Panc1 (cell line): ENCODE results near the gene TADA2B. TPM values are rescaled to one million over a fixed set of nuclear protein-coding genes. Genes with fewer than 3 reads are reported as not detected.

ENCODE experiments used
- ATAC-seq: fragments of 200-7000 bp; cut with Tn5 transposase; 2 replicates; pipeline ENCODE4 v1.9.1; 2020; ENCODE audit warnings: mild to moderate bottlenecking, moderate library complexity
- BruUV-seq: library from RNA; stranded (reverse); fragments of 400-500 nt; replicated peaks from 2 replicates; lab custom pipeline; 2021; lab: Mats Ljungman, UMichigan
- CTCF ChIA-PET: fragments of 300-600 bp; sonication (Branson Sonifier 250); formaldehyde crosslinking; loops from one replicate; lab custom pipeline; 2022; ENCODE audit warnings: antibody characterized with exemption; lab: Charles Lee
- POLR2A ChIA-PET: fragments of 300-600 bp; sonication (Branson Sonifier 250); formaldehyde crosslinking; loops from one replicate; lab custom pipeline; 2022; ENCODE audit warnings: antibody characterized with exemption; lab: Charles Lee
- DNase-seq: peaks from one replicate; pipeline ENCODE4 v3.0.0-alpha.2; 2010; ENCODE audit warnings: low read depth, low spot score
- H3K27ac ChIP-seq: 2 replicates; pipeline ENCODE4 v1.5.1; 2011; ENCODE audit warnings: mild to moderate bottlenecking, low read length, inconsistent platforms
- H3K27me3 ChIP-seq: fragments of 200-500 bp; sonication (Bioruptor generic); 2 replicates; pipeline ENCODE4 v1.6.0; 2014; ENCODE audit warnings: low read length, inconsistent platforms; ENCODE audit not compliant: control insufficient read depth, insufficient read depth
- H3K36me3 ChIP-seq: fragments of 200-500 bp; sonication (Bioruptor generic); 2 replicates; pipeline ENCODE4 v1.5.1; 2014; ENCODE audit warnings: inconsistent platforms, mild to moderate bottlenecking, low read length, moderate library complexity; ENCODE audit not compliant: control insufficient read depth, insufficient read depth
- H3K4me1 ChIP-seq: 2 replicates; pipeline ENCODE4 v1.5.1; 2011; ENCODE audit warnings: inconsistent platforms, mild to moderate bottlenecking, low read length, moderate library complexity; ENCODE audit not compliant: control insufficient read depth, insufficient read depth
- H3K4me3 ChIP-seq, 2 experiments: 2 replicates each; pipeline ENCODE4 v1.5.1; 2011 to 2012; ENCODE audit warnings: low read depth in 2 of 2, low read length in 2 of 2, mild to moderate bottlenecking in 2 of 2, inconsistent platforms in 1 of 2, moderate library complexity in 1 of 2
- H3K9me3 ChIP-seq: fragments of 200-500 bp; sonication (Bioruptor generic); 2 replicates; pipeline ENCODE4 v1.5.1; 2014; ENCODE audit warnings: low read depth, mild to moderate bottlenecking, inconsistent platforms, low read length, moderate library complexity; ENCODE audit not compliant: control insufficient read depth, insufficient read depth
- CTCF ChIP-seq: fragments of 450-650 bp; IDR thresholded peaks from 2 replicates; pipeline ENCODE4 v1.5.1; 2017; ENCODE audit warnings: mild to moderate bottlenecking
- POLR2AphosphoS5 ChIP-seq: IDR thresholded peaks from 2 replicates; pipeline ENCODE4 v1.6.1; 2012; ENCODE audit warnings: mild to moderate bottlenecking, low read depth, low read length, moderate library complexity
- REST ChIP-seq, 2 experiments: IDR thresholded peaks; 2 replicates each; pipeline ENCODE4 v1.6.1; 2011 to 2012; ENCODE audit warnings: low read depth in 2 of 2, control low read depth in 1 of 2, low read length in 1 of 2, mild to moderate bottlenecking in 1 of 2, moderate library complexity in 1 of 2; ENCODE audit not compliant: insufficient read depth in 1 of 2
- SIN3A ChIP-seq: IDR thresholded peaks from 2 replicates; pipeline ENCODE4 v1.6.1; 2012; ENCODE audit warnings: low read depth, mild to moderate bottlenecking, low read length, moderate library complexity, borderline replicate concordance; ENCODE audit not compliant: insufficient read depth
- TCF7L2 ChIP-seq: IDR thresholded peaks from 2 replicates; pipeline ENCODE4 v1.6.1; 2011; ENCODE audit warnings: mild to moderate bottlenecking, low read depth, low read length, inconsistent platforms
- in situ Hi-C: cut with HindIII; loops from 2 replicates; pipeline ENCODE4 v1.10.0; 2016; ENCODE audit warnings: low sequenced_read_pairs, low pct_unique_long_range_greater_than_20kb
- intact Hi-C: fragments of 100-400 bp; cut with micrococcal nuclease; formaldehyde crosslinking; loops from one replicate; pipeline ENCODE4 v1.10.0; 2022; ENCODE audit not compliant: unreplicated experiment
- total RNA-seq: library from RNA; stranded (reverse); gene quantifications from one replicate; pipeline ENCODE4 v1.2.1, GENCODE V29; 2021; ENCODE audit not compliant: unreplicated experiment

TADA2B gene
- total RNA-seq, 1 experiment from 2014 or later: 17.6 TPM

DNA sequence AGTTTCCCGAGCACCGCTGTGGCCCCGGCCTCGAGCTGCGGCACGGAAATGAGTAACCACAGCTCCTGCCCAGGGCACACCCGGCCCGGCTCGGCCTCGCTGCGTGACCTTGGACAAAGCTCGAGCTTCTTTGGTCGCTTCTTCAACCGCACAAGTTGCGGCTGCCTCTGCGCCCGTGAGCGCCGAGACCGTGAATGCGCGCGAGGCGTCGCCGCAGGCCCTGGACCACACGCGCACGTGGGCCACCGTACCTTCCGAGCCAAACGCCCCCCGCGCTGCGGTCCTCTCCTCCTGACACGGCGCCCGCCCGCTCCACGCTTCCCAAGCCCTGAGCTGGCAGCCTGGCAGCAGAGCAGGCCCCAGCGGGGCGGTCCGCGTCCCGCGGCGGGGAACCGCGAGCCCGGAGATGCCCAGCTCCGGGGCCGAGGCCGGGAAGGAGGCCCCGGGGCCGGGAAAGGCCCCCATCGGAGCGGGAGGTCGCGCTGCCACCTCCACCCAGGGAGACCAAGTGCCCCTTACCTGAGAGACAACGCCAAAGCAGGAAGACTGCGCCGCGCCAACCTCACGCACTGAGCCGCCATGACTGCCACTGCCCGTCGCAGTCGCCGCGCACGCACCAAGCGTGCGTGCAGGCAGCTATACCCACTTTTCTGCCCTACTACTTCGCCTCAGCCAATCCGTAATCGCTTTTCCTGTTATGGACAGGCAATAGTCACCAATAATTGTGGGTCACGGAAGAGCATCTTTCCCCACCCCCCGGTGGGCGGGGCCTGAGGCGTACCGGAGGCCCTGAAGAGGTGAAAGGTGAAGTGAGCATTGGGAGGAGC is 24.5 kb downstream of the TADA2B start, which contains the start of gene GRPEL1:
TSS of gene GRPEL1 (minus strand) at position 613 of the 827 bp plus-strand sequence. CDS start at position 581, 32 bp downstream.
- BruUV-seq: no TSS peak
- Histone ChIP-seq H3K4me1 (peaks cover 10% of the 10 kb centered on the region), H3K4me3 (peak within 1 kb of the TSS; percentile 77 to 84), H3K27me3 (no peaks in the 10 kb centered on the region), H3K9me3 (no peaks in the 10 kb centered on the region), H3K36me3 (peaks cover 5% of the 10 kb centered on the region), H3K27ac (peak within 1 kb of the TSS; percentile 84)
- ChIA-PET CTCF (interaction anchor here (0.6 to 1.0 kb wide), 3 partner anchors 10 to 25 kb away, joined by 3 to 6 read pairs (median 4); a partner anchor contains a TSS), POLR2A (interaction anchor here (0.6 to 0.7 kb wide), 3 partner anchors 11 to 341 kb away, joined by 4 to 15 read pairs (median 9); no protein-coding TSS in a partner anchor)
- intact Hi-C loops: no loop called here
- in situ Hi-C loops: no loop called here
- DNase-seq (peak; percentile 95), ATAC-seq (peak; percentile 94)
- no peak for TF ChIP-seq SIN3A
- no peak for TF ChIP-seq CTCF
- TF ChIP-seq POLR2AphosphoS5: peak; percentile 89

- H3K27me3 ChIP-seq: no peaks in the 10 kb centered on the region
- H3K36me3 ChIP-seq: peaks cover 2% of the 10 kb centered on the region; the same call in 1 of the 2 replicates
- ATAC-seq: peak; percentile 89
- DNase-seq: no peak
- TF ChIP-seq TCF7L2 (no peak), CTCF (no peak), SIN3A (no peak; the same call in 1 of the 2 replicates), REST (IDR thresholded peaks at IDR 0.05; ENCODE audit: insufficient read depth in 1 of 2, low read depth in 2 of 2, low read length in 1 of 2) (no peak), POLR2AphosphoS5 (no peak; the same call in 1 of the 2 replicates)
- intact Hi-C loops (no loop called here), in situ Hi-C loops (no loop called here)
- H3K9me3 ChIP-seq: no peaks in the 10 kb centered on the region
- H3K4me3 ChIP-seq: peak overlapping the region; percentile 77 to 84
- BruUV-seq: TSS peak; percentile 86
- H3K27ac ChIP-seq: peak overlapping the region; percentile 79
- ChIA-PET POLR2A (interaction anchor here (0.6 kb wide), 3 partner anchors 32 to 342 kb away, joined by 4 to 15 read pairs (median 9); no protein-coding TSS in a partner anchor), CTCF (interaction anchor here (1.0 kb wide), 1 partner anchor 26 kb away, joined by 6 read pairs; a partner anchor contains a TSS)
- H3K4me1 ChIP-seq: peaks cover 10% of the 10 kb centered on the region
Observed at GRCh38 chr4:7068279-7068842, 25.2 kb downstream of the TADA2B start.
